Hippocampal formation (tissue), 2 donors: ENCODE measurements around the gene USF1.
"Not testable (repeated sequence)": the region's sequence is repeated elsewhere in the genome, so short reads cannot be mapped to it uniquely, and the experiment has no call there.

Experiments
- DNase-seq, 2 donors: peaks; one replicate each; lab custom pipeline; 2025; lab: John Stamatoyannopoulos, UW

Gene USF1

DNA sequence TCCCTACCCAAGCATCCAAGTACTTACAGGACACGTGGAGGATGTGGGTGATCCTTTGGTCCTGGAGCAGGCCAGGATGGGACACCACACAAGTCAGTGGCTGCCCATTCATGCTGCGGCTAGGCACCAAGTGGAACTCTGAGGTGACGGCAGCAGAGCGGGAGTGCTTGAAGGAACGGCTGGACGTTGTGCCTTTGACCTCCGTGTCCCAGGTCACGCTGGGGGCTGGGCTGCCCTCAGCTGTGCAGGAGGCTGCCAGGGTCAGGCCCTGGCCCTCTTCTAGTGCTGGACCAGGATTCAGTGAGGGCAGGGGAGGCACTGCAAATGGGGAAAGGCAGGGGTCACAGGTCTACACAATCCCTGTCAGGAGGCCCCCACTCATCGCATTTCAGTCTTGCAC is 31.6 kb upstream of the USF1 start:
- DNase-seq: no peak

DNA sequence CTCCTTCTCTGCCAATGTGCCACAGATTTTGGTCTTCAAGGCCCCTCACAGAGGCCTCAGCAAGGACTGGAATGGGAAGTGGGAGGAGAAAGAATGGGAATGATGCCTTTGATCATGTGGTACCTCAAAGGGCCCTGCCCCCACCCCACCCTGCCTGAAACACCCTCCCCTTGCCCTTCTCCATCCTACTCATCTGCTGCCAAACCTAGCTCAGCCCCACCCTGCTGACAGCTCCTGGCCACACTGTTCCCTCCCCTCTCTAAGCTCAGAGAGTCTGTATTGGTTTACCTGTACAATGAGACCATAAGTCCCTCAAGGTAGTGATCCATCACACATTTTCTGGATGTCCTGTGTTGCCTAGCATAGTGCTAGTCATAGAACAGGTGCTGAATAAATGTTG is 30.6 kb upstream of the USF1 start:
- no peak for DNase-seq

DNA sequence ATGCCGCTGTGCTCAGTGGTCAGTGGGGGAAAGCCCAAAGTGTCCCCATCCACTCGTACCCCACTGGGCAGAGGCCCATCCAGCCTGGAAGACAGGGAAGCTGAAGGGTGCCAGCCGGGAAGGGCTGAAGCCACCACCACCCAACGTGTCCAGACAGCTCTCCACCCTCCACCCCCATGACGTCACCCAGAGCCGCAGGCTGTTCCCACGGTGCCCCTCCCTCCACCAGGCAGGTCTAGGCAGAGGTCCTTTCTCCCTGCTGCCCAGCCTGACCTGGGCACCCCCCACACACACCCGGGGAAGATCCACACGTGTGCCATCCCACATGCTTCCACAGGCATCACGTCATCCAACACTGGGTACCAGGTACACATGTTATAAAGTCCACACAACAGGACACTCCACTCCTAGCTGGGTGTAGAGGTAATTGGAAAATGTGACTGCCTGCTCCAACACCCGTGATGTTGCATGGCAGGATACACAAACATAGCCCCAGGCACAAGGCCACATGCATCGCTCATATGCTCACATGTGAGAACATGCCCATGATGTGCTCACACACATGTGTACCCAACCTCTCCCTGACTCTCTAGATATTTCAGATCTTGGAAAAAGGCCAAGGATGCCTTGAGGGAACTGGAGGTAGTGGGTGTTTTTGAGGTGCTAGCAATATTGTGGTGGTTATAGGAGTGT is 29.0 kb upstream of the USF1 start:
- no peak for DNase-seq

DNA sequence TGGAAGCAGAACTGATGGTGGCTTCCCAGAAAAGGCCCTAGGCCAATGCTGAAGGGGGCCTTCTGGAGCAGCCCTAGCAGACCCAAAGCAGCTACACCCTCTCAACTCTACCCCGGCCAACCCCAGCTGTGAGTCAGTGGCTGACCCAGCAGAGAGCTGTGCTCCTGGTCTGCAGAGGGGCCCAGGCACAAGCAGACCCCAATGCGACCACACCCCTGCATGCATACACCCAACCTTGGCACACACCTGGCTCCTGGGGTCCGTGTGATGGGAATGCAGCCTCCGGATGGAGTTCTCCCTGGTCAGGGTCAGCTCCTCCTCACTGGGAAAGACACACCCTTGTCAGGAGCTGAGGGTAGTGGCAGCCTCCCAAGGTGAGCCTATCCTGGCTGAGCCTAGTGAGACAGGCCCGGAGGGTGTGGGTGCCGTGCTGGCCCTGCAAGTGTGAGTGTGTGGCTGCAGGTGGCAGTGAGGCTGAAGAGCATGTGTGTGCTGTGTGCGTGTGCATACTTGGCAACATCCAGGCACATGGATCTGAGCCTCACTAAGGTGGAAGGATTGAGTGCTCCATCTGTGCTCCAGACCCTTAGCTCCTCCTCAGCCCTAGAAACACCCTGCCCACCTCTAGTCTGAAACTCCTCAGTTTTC is 27.8 kb upstream of the USF1 start:
- no peak for DNase-seq

DNA sequence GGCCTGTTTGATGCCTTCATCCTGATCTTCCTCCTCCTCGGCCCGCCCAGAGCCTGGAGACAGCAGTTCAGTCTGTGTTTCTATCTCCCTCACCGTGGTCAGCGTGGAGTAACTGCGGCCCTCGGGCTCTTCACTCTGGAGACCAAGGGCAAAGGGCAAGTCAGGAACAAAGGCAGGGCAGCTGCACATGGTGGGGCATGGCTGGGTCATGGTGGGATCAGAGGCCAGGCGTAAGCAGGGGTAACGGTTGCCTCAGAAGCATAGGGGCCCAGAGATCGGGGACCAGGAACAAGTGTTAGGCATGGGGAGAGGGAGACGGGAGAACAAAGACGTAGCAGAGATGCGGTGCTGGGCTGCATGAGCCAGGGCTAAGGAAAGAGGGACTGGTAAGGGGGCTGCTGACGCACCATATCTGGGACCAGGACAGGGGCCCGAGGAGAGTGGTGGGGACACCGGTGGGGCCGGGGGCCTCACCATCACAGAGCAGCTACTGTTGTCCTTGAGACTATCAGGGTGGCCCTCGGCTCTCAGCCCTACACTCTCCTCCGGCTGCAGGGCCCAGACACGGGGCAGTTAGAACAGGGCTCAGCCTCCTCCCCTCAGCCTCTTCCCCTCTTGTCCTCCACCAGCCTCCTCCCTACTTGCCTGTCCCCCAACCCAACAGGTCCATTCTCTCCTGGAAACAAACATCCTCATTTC is 27.1 kb upstream of the USF1 start:
- no peak for DNase-seq

DNA sequence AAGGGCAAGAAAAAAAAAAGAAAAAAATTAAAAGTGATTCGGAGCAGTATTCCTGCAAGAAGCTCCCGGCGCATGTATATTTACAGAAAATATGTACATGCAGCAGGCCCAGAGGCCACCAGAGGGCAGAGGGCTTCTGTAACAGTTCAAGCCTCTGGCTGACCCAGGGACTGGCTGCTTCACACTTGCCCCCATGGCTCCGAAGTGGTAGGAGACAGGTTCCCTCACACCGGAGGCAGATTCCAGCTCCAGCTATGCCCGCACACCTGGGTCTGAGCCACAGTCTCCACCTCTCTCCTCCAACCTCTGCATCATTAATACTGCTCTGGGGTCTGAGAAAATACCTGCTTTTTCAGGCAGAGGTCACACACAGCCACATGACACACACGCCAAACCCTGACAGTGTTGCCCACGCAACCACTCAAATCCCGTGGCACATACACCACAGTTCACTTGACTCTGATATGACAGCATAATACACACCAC is 26.2 kb upstream of the USF1 start:
- no peak for DNase-seq

DNA sequence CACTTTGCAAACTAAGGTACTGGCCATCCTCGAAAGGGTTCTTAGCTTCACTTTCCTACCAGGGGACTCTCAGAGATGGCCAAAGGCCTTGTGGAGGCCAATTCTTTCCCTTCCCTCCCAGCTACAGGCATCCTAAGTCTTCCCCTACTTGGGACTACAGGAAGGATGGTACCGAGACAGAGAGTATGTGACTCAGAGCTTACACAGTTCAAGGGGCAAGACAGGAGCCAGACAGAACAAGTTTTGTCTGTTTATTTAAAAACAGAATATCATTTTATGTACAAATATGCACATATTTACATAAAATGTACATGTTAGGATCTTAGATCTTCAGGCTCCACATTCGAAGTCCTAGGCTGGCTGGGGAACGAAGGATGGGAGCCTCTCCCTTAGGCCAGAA is 25.0 kb upstream of the USF1 start:
- DNase-seq: no peak

DNA sequence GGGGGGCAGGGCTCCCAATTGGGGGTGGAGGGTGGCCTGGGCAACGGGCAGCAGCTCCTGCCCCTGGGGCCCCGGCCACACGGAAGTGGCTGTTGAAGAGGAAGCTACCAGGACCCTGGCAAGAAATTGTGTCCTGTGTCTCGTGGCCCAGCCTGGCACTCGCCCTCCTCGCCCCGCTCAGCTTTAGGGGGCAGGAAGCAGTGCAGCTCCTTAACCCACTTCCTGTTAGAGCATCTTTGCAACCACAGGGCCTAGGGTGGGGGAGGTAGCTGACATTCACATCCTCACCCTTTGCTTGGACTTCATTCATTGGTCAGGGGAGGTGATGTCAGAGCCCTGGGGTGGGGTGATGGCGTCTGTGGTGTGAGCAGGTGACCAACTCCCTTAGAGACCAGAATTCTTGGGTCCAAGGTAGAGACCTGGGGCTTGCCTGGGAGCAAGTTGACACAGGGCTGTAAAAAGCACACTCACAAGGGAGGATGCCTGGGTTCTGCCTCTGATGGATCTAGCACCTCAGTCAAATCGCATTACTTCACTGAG is 24.0 kb upstream of the USF1 start, which contains the start of gene ARHGAP30:
Gene ARHGAP30 (minus strand): TSS at position 161 of the 540 bp plus-strand sequence. CDS start 267 bp downstream, outside the sequence.
- peak in 1 of 2 donors; percentile 53 for DNase-seq

DNA sequence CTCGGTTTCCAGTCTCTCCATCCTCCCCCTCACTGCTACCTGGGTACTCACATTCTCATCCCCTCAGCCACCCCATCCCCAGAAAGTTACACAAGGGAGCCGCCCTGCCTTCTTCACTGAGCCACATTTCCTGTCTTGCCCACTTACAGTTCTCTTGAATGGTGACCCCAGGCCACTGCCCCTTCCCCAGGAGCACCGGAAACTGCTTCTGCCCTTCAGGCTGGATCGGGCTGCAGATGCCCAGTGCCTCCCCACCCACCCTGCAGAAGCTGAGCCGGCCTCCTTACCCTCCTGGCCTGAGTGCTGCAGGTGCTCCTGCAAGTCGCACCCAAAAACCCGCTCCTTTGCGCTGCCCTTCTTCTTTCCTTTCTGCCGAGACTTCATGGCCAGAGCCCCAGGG is 23.5 kb upstream of the USF1 start:
- no peak for DNase-seq

DNA sequence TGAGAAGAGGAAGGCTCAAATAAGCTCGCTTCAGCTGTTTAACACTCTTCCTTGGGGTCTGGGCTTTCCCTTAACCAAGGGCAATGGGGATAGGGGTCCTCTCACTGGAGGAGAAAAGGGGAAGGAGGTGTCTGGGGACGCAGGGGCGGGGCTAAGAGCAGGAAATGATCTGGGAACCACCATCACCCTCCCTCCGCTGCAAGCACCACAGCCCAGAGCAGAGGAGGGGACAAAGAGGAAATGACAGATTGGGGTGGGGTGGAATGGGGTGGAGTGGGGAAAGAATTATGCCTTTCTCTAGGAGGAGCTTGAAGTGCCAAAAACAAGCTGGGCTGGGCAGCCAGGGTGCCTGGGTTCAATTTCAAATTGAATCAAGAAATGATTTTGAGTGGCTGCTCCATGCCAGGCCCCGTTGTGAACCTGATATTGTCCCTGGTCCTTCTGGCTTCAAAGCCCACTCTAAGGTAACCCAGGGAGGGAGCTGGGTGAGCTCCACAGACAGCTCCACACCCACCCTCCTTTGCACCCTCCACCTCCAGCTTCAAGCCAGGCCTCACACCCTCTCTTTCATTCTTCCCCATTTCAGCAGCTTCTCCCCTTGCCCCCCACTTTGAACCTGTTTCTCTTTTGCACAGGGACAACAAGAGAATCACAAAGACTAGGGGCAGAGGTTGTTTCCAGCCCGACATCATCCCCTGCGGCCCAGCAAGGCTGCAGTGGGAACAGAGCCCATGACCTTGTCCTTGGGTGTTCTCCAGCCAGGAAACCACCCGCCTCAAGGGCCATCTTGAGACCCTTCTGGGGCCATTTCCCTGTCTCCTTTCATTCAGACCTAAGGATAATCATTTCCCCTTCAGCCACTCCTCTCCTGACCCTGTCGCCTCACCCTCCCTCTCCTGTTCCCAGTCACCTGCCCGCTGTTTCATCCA is 22.8 kb upstream of the USF1 start:
- peak; percentile 15 to 36 for DNase-seq

DNA sequence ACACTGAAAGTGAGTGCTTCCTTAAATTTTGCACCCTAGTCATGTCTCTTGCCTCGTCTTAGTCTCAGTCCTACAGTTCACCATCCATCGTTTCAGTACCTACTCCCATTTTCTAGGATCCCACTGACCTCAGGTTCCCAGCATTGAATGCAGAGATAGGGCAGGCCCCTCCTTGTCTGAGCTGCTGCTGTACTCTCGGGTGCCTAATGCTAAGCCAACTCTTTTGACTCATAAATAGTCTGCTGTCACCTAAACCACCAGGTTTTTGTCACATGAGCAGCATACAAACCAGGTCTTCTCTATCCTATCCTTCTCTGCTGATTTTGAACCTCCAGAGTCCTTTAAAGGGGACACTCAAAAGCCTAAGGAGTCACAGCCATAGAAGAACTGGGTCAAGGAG is 20.9 kb upstream of the USF1 start:
- DNase-seq: no peak

DNA sequence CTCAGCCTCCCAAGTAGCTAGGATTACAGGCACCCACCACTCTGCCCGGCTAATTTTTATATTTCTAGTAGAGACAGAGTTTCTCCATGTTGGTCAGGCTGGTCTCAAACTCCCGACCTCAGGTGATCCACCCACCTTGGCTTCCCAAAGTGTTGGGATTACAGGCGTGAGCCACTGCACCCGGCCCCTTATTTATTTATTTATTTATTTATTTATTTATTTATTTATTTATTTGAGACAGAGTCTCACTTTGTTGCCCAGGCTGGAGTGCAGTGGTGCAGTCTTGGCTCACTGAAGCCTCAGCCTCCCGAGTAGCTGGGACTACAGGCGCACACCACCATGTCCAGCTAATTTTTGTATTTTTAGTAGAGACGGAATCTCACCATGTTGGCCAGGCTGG is 19.9 kb upstream of the USF1 start:
- DNase-seq: not testable (repeated sequence)

DNA sequence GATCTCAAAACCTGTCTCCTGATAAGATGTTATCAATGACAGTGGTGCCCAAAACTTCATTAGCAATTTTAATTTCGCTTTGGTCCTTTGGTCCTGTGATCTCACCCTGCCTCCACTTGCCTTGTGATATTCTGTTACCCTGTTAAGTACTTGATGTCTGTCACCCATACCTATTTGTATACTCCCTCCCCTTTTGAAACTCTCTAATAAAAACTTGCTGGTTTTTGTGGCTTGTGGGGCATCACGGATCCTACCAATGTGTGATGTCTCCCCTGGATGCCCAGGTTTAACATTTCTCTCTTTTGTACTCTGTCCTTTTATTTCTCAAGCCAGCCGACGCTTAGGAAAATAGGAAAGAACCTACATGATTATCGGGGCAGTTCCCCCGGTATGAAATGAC is 18.2 kb upstream of the USF1 start:
- not testable (repeated sequence) for DNase-seq

DNA sequence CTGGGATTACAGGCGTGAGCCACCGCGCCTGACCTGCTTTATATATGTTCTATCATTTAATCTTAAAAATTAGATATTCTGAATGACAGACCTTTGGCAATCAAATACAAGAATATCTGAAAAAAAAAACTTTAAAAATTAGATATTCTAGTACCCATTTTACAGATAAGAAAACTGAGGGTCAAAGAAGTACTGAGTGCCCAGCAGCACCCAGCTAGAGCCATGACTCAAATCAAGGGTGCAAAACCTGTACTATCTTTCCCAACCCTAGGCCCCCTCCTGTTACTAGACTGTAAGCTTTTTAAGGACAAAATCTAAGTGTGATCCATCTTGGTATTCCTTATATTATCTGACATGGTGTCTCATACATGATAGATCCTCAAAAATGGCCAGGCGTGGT is 15.6 kb upstream of the USF1 start:
- DNase-seq: no peak

DNA sequence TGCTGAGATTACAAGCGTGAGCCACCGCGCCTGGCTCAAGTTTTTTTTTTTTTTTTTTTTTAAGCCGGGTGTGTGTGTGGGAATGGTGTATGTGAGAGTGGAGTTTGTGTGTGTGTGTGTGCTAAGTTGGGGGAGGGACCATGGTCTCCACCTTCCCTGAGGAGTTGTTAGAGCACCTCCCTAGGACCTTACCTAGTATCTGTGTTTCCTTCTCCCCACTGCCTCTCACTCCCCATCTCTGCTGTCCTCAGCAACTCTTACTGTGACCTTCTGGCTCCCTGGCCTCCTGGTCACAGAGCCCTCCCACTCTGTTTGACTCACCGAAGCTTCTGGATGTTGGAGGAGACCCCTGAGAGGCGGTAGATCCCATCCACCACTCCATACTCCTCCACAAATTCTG is 13.5 kb upstream of the USF1 start:
- DNase-seq: no peak

DNA sequence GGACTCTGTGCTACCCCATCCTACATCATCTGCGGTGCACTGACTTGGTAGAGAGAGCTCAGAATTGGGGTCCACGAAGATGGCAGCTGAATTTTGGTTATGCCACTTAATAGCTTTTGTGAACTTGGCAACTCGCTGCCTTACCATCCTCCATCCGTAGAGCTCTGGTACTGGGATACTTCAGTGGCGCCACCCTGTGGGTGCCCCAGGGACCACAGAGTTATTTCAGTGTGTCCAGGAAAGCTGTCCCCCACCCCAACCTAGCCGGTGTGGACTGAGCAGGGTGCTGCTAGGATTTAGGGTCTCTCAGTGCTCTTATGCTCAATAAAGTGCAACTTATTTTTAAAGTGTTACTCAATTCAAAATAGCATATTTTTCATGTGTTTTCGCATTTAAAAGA is 9.0 kb upstream of the USF1 start:
- DNase-seq: no peak

DNA sequence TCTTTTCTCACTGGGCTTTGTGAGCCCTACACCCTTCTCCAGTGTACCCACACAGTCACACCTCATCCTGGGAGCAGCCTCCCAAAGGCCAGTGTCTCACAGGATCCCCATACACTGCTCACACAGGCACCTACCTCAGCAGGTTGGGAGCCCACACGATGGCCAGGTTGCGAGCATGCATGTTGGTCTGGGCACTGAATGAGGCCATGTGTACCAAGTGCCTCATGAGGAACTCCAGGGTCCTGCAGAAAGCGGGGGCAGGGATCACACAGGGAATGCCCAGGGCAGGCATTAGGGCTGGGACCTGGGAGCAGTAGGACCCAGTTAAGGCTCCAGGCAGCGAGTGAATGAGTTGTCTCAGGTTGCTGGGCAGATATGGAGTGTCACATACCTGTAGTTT is 8.5 kb upstream of the USF1 start:
- DNase-seq: no peak

DNA sequence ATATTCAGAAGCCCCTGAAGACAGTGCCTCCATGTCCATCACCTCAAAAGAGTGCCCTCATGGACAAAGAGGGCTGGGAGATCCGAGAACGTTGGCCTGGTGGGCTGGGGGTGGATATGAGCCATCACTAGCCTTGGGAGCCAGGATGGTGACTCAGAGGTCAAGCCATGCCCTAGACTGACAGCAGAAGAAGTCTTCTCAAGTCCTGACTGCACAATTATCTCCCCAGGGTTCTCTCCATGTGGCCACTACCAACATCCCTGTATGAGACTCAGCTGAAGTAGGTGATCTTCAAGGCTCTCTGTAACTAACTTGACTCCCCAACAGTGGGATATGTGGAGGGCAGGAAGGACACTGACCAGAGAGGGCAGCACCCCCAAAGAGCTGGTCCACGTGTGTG is 7.1 kb upstream of the USF1 start:
- no peak for DNase-seq

DNA sequence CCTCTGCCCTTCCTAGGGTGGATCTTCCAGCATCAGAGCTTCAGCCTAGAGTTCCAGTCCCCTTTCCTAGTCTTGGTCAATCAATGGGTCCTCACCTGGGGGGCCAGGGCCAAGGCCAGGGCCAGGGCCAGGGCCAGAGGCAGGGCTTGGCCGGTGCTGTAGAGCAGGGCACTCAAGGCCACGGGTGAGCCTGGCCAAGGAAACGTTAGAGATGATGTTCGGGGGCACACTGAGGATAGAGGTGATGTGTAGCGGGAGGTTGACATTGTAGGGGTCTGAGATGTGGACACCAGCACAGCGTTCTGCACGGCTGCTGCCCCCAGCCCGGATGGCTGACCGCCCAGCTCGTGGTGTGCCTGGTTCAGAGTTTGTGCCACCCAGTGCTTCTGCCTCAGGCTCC is 5.4 kb upstream of the USF1 start:
- DNase-seq: no peak

DNA sequence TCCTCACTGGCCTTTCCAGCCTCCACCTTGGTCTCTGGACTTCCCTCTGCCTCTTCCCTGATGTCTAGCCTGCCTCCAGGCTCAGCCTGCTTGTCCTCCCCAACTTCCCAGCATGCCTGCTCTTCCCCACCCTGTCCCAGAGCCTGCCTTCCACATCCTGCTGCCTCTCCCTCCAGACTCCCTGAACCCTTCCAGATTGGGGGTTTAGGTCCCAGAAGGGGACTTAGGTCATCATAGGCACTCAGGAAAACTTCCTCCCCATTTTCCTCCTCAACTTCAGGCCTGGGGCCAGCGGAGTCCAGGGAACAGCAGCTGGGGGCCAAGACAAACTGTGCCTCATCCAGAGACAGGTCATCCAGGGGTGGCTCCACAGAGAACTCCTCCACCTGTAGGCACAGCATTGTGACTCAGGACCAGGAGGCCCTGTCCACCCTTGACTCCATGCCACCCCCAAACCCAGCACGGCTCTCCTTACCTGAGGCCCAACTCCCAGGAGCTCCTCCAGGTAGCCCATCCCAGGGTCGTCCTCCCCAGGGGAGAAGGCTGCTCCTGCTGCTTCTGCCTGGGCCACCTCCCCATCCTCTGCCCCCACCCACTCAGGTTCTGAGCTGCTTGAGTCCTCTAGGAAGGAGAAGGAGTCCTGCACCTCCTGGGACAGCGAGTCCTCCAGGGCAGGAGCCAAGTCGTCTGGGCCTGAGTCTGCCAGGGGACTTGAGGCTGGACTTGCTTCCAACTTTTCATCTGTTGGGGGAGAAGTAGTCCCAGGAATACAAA is 3.4 kb upstream of the USF1 start:
- no peak for DNase-seq
